ENCODE data around the gene CCDC174. TPM values are rescaled to one million over a fixed set of nuclear protein-coding genes. Genes with fewer than 3 reads are reported as not detected.
A peak's percentile ranks its signal among the peaks of the same experiment; 100 is the strongest.
"Not testable (repeated sequence)": the region's sequence is repeated elsewhere in the genome, so short reads cannot be mapped to it uniquely, and the experiment has no call there.

CCDC174 gene
- 3.0 and 10.7 TPM in 2 replicates for total RNA-seq (2014; rRNA removed; shearing (Covaris generic); ENCODE audit: low replicate concordance)

DNA sequence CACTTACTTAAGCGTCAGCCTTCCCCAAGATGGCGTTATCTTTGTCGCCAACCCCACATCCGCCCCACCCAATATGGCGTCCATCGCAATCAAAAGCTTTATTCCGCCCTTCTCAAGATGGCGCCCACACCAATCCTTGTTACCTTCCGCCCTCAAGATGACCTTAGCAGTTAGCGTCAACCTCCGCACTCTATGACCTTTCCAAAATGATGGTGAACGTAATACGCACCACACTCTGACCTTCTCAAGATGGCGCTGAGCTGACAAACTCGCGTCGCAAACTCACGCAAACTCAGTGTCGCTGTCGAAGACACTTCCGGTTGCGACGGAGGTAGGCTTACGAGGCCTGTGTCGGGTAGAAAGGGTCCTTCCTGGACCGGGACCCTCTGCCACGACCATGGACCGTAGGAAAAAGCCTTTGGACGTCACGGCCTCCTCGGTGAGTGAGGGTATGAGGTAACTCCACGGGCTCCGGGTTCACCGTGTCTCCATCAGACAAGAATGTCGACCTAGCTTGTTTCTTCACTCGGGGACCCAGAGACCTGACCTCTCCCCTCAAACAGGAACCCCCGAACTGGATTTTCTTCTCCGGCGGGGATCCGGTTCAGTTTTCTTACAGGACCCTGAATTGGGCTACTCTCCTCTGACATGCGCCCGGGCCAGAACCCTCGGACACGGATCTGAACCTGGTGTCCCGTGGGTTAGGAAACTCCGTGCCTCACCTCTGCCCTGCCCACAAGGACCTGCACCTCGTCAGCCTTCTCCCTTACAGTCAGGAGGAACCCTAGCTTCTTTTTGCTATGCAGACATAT lies at the start of gene CCDC174:
TSS of gene CCDC174 (plus strand) at position 323 of the 812 bp plus-strand sequence. CDS start at position 398, 75 bp downstream.
- H3K36me3 ChIP-seq = peaks cover 7% of the 10 kb centered on the region
- DNase-seq = peak; percentile 86
- H3K4me3 ChIP-seq = peak within 1 kb of the TSS; percentile 76
- no peaks in the 10 kb centered on the region for H3K27me3 ChIP-seq
- no peaks in the 10 kb centered on the region for H3K9me3 ChIP-seq

- Histone ChIP-seq H3K4me3 (no peak overlapping the region), H3K36me3 (no peaks in the 10 kb centered on the region), H3K27me3 (peaks cover 7% of the 10 kb centered on the region; the same call in 1 of the 2 replicates), H3K9me3 (no peaks in the 10 kb centered on the region)
- no peak for DNase-seq
Observed at GRCh38 chr3:14602006-14602803, 49.4 kb upstream of the CCDC174 start.

DNA sequence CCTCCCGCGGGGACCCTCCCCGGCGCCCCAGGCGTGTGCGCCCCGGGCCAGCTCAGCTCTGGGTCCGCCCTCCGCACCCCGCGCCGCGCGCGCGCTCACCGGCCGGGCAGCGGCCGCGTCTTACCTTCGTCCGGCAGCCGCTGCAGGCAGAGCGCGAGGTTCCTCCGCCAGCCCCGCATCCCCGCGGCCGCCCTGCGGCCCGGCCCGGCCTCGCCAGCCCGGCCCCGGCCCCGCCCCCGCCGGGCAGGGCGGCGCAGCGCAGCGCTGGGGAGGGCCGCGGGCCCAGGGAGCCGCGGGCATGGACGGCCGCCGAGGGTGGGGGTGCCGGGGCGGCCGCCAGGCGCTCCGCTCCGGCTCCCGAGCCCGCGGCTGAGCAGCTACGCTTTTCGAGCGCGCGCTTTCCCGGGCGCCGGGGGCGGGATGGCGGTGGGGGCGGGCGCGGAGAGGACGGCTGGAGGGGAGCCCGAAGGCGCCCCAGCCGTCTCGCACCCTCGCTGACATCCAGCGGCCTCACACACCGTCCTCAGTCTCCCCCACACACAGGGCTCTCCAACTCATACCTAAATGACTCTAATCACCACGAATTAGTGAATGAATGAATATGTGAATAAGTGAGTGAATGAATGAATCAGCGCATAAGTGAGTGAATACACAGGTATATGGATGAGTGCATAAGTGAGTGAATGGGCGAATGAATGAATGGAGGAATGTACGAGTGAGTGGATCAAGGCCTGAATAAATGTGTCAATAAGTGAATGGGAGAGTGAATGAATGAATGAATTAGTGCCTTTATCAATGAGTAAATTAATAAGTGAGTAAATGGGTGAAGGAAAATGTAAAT lies 48.5 kb upstream of the CCDC174 start:
- Histone ChIP-seq H3K9me3 (no peaks in the 10 kb centered on the region), H3K36me3 (no peaks in the 10 kb centered on the region), H3K4me3 (no peak overlapping the region), H3K27me3 (peaks cover 7% of the 10 kb centered on the region; the same call in 1 of the 2 replicates)
- DNase-seq = peak; percentile 17

DNA sequence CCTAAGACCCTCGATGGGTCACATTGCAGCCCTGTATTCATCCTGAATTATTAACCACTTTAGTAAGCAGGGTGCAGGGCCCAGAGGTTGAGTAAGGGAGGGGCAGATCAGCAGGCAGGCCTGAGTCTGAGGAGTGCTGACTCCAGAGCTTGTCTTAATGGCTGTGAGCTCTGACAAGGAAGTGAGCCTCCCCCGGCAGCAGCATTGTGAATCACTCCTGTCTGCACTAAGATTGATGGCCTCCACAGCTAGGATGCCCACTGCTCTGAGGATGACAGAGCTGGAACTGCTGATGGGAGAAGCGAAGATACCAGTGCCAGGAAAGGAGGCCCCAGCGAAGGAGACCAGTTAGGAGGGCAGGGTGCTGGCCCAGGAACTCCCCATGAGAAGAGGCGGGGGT lies 46.5 kb upstream of the CCDC174 start:
- DNase-seq = peak; percentile 26
- H3K36me3 ChIP-seq = no peaks in the 10 kb centered on the region
- no peak overlapping the region for H3K4me3 ChIP-seq
- H3K27me3 ChIP-seq = peaks cover 7% of the 10 kb centered on the region; the same call in 1 of the 2 replicates
- H3K9me3 ChIP-seq = no peaks in the 10 kb centered on the region

GRCh38 chr3:14605744-14606143 lies 45.8 kb upstream of the CCDC174 start:
- no peak overlapping the region for H3K4me3 ChIP-seq
- no peaks in the 10 kb centered on the region for H3K9me3 ChIP-seq
- peaks cover 7% of the 10 kb centered on the region; the same call in 1 of the 2 replicates for H3K27me3 ChIP-seq
- H3K36me3 ChIP-seq = no peaks in the 10 kb centered on the region
- DNase-seq = no peak

DNA sequence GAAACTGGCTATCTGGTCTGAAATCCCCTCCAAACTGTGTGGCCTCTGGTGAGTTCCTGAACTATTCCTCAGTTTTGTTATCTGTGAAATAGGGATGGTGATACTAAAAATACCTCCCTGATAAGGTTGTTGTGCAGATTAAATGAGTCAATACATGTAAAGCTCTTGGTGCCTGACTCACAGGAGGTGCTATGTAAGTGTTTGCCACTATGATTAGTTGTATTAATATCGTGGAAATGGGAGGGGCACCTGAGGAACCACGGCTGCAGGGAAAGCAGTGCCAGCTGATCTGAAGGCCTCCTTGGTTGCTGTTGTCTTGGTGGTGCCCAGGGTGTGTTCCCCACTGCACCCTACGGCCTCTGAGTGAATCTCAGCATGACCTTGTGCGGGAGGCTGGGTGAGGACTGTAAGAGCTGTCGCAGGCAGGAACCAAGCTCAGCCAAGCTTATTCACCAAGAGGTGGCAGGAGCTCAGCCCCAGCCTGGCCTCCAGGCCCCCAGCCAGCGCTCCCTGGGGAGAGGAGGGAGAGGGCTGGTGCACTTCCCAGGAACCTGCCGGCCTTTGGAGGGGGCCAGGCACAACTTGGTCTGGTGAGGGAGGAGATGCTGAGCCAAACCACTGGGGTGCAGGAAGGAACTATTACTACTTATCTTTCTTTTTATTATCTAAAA lies 44.8 kb upstream of the CCDC174 start:
- DNase-seq = peak; percentile 66
- Histone ChIP-seq H3K9me3 (no peaks in the 10 kb centered on the region), H3K36me3 (no peaks in the 10 kb centered on the region), H3K27me3 (peaks cover 5% of the 10 kb centered on the region; the same call in 1 of the 2 replicates), H3K4me3 (no peak overlapping the region)

- H3K4me3 ChIP-seq = no peak overlapping the region
- no peaks in the 10 kb centered on the region for H3K9me3 ChIP-seq
- no peak for DNase-seq
- H3K36me3 ChIP-seq = no peaks in the 10 kb centered on the region
- no peaks in the 10 kb centered on the region for H3K27me3 ChIP-seq
Observed at GRCh38 chr3:14608298-14608697, 43.3 kb upstream of the CCDC174 start.

DNA sequence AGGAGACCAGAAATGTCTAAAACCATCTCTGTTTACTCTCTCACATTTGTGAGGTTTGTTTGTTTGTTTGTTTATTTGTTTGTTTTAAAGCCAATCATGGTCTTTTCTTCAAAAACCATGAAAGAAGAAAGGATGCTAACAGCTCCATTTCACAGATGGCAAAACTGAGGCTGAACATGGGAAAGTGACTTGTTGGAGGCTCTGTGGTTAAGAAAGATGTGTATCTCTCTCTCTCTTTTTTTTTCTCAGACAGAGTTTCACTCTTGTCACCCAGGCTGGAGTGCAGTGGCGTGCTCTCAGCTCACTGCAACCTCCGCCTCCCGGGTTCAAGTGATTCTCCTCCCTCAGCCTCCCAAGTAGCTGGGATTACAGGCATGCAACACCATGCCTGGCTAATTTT lies 42.5 kb upstream of the CCDC174 start:
- DNase-seq, H3K9me3 ChIP-seq, H3K36me3 ChIP-seq, H3K27me3 ChIP-seq, H3K4me3 ChIP-seq: not testable (repeated sequence)

DNA sequence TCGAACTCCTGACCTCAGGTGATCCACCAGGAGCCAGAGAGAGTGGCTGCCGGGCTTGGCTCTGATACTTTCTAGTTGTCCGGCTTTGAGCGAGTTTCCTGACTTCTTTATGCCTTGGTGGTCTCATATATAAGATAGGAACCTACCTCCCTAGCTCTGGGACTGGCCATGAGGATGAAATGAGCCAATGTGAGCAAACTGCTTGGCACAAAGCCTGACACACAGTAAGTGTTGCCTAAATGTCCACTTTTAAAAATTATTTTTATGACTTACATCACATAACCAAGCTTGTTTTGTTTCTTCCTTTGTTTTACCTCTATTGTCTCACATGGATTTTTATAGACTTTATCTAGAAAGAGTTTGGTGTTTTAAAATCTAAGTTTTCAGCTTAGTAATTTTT lies 42.1 kb upstream of the CCDC174 start:
- DNase-seq = no peak
- Histone ChIP-seq H3K36me3 (no peaks in the 10 kb centered on the region), H3K4me3 (no peak overlapping the region), H3K27me3 (no peaks in the 10 kb centered on the region), H3K9me3 (no peaks in the 10 kb centered on the region)

GRCh38 chr3:14609941-14610340 lies 41.6 kb upstream of the CCDC174 start:
- Histone ChIP-seq H3K9me3 (no peaks in the 10 kb centered on the region), H3K4me3 (no peak overlapping the region), H3K27me3 (no peaks in the 10 kb centered on the region), H3K36me3 (no peaks in the 10 kb centered on the region)
- no peak for DNase-seq

- no peak for DNase-seq
- H3K9me3 ChIP-seq = no peaks in the 10 kb centered on the region
- H3K27me3 ChIP-seq = no peaks in the 10 kb centered on the region
- H3K36me3 ChIP-seq = no peaks in the 10 kb centered on the region
- H3K4me3 ChIP-seq = no peak overlapping the region
Observed at GRCh38 chr3:14614189-14614588, 37.4 kb upstream of the CCDC174 start.

- Histone ChIP-seq H3K9me3 (no peaks in the 10 kb centered on the region), H3K36me3 (no peaks in the 10 kb centered on the region), H3K4me3 (no peak overlapping the region), H3K27me3 (no peaks in the 10 kb centered on the region)
- no peak for DNase-seq
Observed at GRCh38 chr3:14614862-14615261, 36.7 kb upstream of the CCDC174 start.

DNA sequence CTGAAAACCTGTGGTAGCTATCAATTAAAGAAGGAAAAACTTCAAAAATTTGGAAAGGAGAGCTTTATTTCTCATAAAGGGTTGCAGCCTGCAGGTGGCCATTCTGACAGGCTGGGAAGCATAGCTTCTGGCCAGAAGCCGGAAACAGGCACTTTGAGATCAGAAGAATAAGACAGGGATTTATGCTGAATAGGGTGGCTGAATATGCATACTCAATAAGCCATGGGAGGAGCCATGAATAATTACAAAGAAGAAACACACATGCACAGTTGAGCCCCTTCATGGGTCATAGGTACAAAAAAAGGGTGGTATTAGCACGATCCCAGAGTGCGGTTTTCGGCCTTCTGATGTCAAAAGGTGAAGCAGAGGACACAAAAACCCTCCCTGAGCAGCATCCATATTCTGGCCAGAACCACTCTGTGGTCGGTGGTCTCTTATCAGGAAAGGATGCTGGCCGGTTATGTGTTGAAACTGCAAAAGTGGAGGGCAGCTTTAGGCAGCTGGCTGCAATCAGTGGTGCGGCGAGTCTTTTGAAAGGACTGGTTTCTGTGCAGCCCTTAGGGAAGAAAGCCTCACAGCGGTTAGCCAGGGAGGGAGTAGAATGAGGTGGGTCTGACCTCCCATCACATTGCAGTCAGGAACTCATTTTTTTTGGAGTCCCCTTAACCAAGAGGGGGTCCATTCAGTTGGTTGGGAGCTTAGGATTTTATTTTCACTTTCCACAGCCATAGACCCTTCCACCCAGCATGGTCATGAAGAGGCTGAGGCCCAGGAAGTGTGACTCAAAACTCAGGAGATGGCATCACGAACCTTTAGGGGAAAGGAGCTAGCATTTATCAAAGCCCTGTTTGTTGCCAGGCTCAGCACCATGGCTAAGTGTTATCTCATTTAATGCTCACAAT lies 34.7 kb upstream of the CCDC174 start:
- Histone ChIP-seq H3K9me3 (no peaks in the 10 kb centered on the region), H3K36me3 (no peaks in the 10 kb centered on the region), H3K27me3 (no peaks in the 10 kb centered on the region), H3K4me3 (no peak overlapping the region)
- DNase-seq = no peak

- DNase-seq = no peak
- H3K27me3 ChIP-seq = no peaks in the 10 kb centered on the region
Observed at GRCh38 chr3:14617508-14618023, 34.0 kb upstream of the CCDC174 start.

GRCh38 chr3:14619605-14620004 lies 32.0 kb upstream of the CCDC174 start:
- Histone ChIP-seq H3K9me3 (no peaks in the 10 kb centered on the region), H3K27me3 (no peaks in the 10 kb centered on the region), H3K4me3 (no peak overlapping the region), H3K36me3 (no peaks in the 10 kb centered on the region)
- DNase-seq = no peak

More at GRCh38 chr3:14617508-14618023, 34.0 kb upstream of the CCDC174 start:
- Histone ChIP-seq H3K4me3 (no peak overlapping the region), H3K9me3 (no peaks in the 10 kb centered on the region), H3K36me3 (no peaks in the 10 kb centered on the region)
